Central memory CD8-positive, alpha-beta T cell (primary cell): ENCODE data around the gene RPS21.

Experiments used
- ATAC-seq: fragments of 150-1000 bp; cut with Tn5 transposase; replicated peaks from 2 replicates; pipeline ENCODE4 v1.10.0; 2022; ENCODE audit warnings: mild to moderate bottlenecking, moderate FRiP score, moderate number of reproducible peaks; ENCODE audit not compliant: poor library complexity, severe bottlenecking; ENCODE audit errors: extremely low read depth
- DNase-seq, 2 donors: peaks; one replicate each; pipeline ENCODE4 v3.0.0; 2021; ENCODE audit warnings: low spot score in 2 of 2
- H3K27ac Mint-ChIP-seq: one replicate; pipeline ENCODE4 v1.8.0; 2022; ENCODE audit warnings: low read depth, mild to moderate bottlenecking, moderate library complexity, mixed read lengths
- H3K27me3 Mint-ChIP-seq: one replicate; pipeline ENCODE4 v1.8.0; 2022; ENCODE audit warnings: mixed read lengths
- H3K36me3 Mint-ChIP-seq: one replicate; pipeline ENCODE4 v1.8.0; 2022; ENCODE audit warnings: mild to moderate bottlenecking, moderate library complexity, mixed read lengths; ENCODE audit not compliant: insufficient read depth
- H3K4me1 Mint-ChIP-seq: one replicate; pipeline ENCODE4 v1.8.0; 2022; ENCODE audit warnings: mixed read lengths
- H3K4me3 Mint-ChIP-seq: one replicate; pipeline ENCODE4 v1.8.0; 2022; ENCODE audit warnings: mild to moderate bottlenecking, moderate library complexity, mixed read lengths
- H3K9me3 Mint-ChIP-seq: one replicate; pipeline ENCODE4 v1.8.0; 2022; ENCODE audit warnings: mixed read lengths

RPS21 gene

GRCh38 chr20:62363920-62364851 is 22.7 kb upstream of the RPS21 start:
- Mint-ChIP-seq H3K27ac (no peak overlapping the region), H3K4me3 (no peak overlapping the region), H3K27me3 (peaks cover 54% of the 10 kb centered on the region), H3K4me1 (no peaks in the 10 kb centered on the region), H3K36me3 (peaks cover 2% of the 10 kb centered on the region), H3K9me3 (no peaks in the 10 kb centered on the region)
- ATAC-seq, result no peak
- DNase-seq, result no peak

GRCh38 chr20:62364911-62365736 is 21.8 kb upstream of the RPS21 start:
- Mint-ChIP-seq H3K27ac (no peak overlapping the region), H3K9me3 (no peaks in the 10 kb centered on the region), H3K4me3 (peak overlapping the region; percentile 23), H3K36me3 (peaks cover 2% of the 10 kb centered on the region), H3K27me3 (peaks cover 60% of the 10 kb centered on the region), H3K4me1 (no peaks in the 10 kb centered on the region)
- ATAC-seq (no peak), DNase-seq (no peak)

GRCh38 chr20:62365814-62366369 is 21.0 kb upstream of the RPS21 start:
- Mint-ChIP-seq H3K27ac (no peak overlapping the region), H3K27me3 (peaks cover 60% of the 10 kb centered on the region), H3K4me3 (peak overlapping the region; percentile 23), H3K4me1 (no peaks in the 10 kb centered on the region), H3K36me3 (peaks cover 2% of the 10 kb centered on the region), H3K9me3 (no peaks in the 10 kb centered on the region)
- ATAC-seq (no peak), DNase-seq (no peak)

GRCh38 chr20:62366370-62367135 is 20.4 kb upstream of the RPS21 start:
- no peaks in the 10 kb centered on the region for H3K4me1 Mint-ChIP-seq
- DNase-seq (no peak), ATAC-seq (peak; percentile 11)
- H3K9me3 Mint-ChIP-seq, result no peaks in the 10 kb centered on the region
- H3K4me3 Mint-ChIP-seq, result no peak overlapping the region
- no peak overlapping the region for H3K27ac Mint-ChIP-seq
- peaks cover 60% of the 10 kb centered on the region for H3K27me3 Mint-ChIP-seq
- peaks cover 2% of the 10 kb centered on the region for H3K36me3 Mint-ChIP-seq

GRCh38 chr20:62367136-62367632 is 19.7 kb upstream of the RPS21 start, which contains the start of gene LAMA5:
Gene LAMA5, minus strand, starts transcription at chr20:62367312. Its CDS starts 67 bp downstream, at chr20:62367245.
- ATAC-seq (no peak), DNase-seq (no peak)
- Mint-ChIP-seq H3K36me3 (peaks cover 2% of the 10 kb centered on the region), H3K27me3 (peaks cover 60% of the 10 kb centered on the region), H3K4me3 (peak within 1 kb of the TSS; percentile 80), H3K4me1 (no peaks in the 10 kb centered on the region), H3K9me3 (no peaks in the 10 kb centered on the region), H3K27ac (no peak within 1 kb of the TSS)

- Mint-ChIP-seq H3K4me1 (no peaks in the 10 kb centered on the region), H3K4me3 (peak overlapping the region; percentile 80), H3K27me3 (peaks cover 64% of the 10 kb centered on the region), H3K36me3 (peaks cover 2% of the 10 kb centered on the region), H3K9me3 (no peaks in the 10 kb centered on the region), H3K27ac (no peak overlapping the region)
- peak; percentile 16 for ATAC-seq
- no peak for DNase-seq
These were observed 19.1 kb upstream of the RPS21 start for GRCh38 chr20:62367633-62368391.

- DNase-seq (no peak), ATAC-seq (no peak)
- Mint-ChIP-seq H3K27ac (no peak overlapping the region), H3K36me3 (peaks cover 2% of the 10 kb centered on the region), H3K9me3 (no peaks in the 10 kb centered on the region), H3K27me3 (peaks cover 63% of the 10 kb centered on the region), H3K4me1 (no peaks in the 10 kb centered on the region), H3K4me3 (peak overlapping the region; percentile 80)
These were observed 18.4 kb upstream of the RPS21 start for GRCh38 chr20:62368392-62368975.

GRCh38 chr20:62368976-62369814 is 17.7 kb upstream of the RPS21 start:
- Mint-ChIP-seq H3K36me3 (peaks cover 2% of the 10 kb centered on the region), H3K27me3 (peaks cover 56% of the 10 kb centered on the region), H3K4me1 (no peaks in the 10 kb centered on the region), H3K9me3 (no peaks in the 10 kb centered on the region), H3K27ac (no peak overlapping the region), H3K4me3 (peak overlapping the region; percentile 48)
- DNase-seq (no peak), ATAC-seq (no peak)

- H3K9me3 Mint-ChIP-seq, result no peaks in the 10 kb centered on the region
- H3K4me3 Mint-ChIP-seq, result no peak overlapping the region
- ATAC-seq (no peak), DNase-seq (no peak)
- no peaks in the 10 kb centered on the region for H3K4me1 Mint-ChIP-seq
- H3K27ac Mint-ChIP-seq, result no peak overlapping the region
- peaks cover 51% of the 10 kb centered on the region for H3K27me3 Mint-ChIP-seq
- H3K36me3 Mint-ChIP-seq, result peaks cover 2% of the 10 kb centered on the region
These were observed 17.1 kb upstream of the RPS21 start for GRCh38 chr20:62369815-62370114.

GRCh38 chr20:62370115-62370806 is 16.6 kb upstream of the RPS21 start:
- Mint-ChIP-seq H3K27ac (no peak overlapping the region), H3K36me3 (peaks cover 2% of the 10 kb centered on the region), H3K9me3 (no peaks in the 10 kb centered on the region), H3K4me1 (no peaks in the 10 kb centered on the region), H3K27me3 (peaks cover 46% of the 10 kb centered on the region), H3K4me3 (no peak overlapping the region)
- DNase-seq (no peak), ATAC-seq (no peak)
